ENCODE measurements around the gene OBSL1. TPM values are rescaled to one million over a fixed set of nuclear protein-coding genes. Genes with fewer than 3 reads are reported as not detected.
A peak's percentile ranks its signal among the peaks of the same experiment; 100 is the strongest.

Gene OBSL1
- polyA plus RNA-seq, 1 donor: 92.9 TPM

- WGBS (ENCODE audit: insufficient coverage, low lambda C conversion rate): no CpG with 5 or more reads among the region's 48 CpGs
- Histone ChIP-seq H3K27me3 (ENCODE audit: control insufficient read depth, insufficient read depth, low read length) (no peaks in the 10 kb centered on the region), H3K36me3 (ENCODE audit: control insufficient read depth, insufficient read depth, low read length) (peaks cover 34% of the 10 kb centered on the region), H3K9me3 (ENCODE audit: control insufficient read depth, low read depth, low read length) (peaks cover 4% of the 10 kb centered on the region), H3K4me1 (ENCODE audit: control insufficient read depth, insufficient read depth, low read length) (peaks cover 38% of the 10 kb centered on the region), H3K4me3 (ENCODE audit: low read length) (peak overlapping the region; percentile 68), H3K27ac (ENCODE audit: low read length) (no peak overlapping the region)
- DNase-seq: peak; percentile 91 to 93
These were observed 29.6 kb downstream of the OBSL1 start for GRCh38 chr2:219541611-219542180.

GRCh38 chr2:219540784-219541504 is 30.4 kb downstream of the OBSL1 start:
- peaks cover 4% of the 10 kb centered on the region for H3K9me3 ChIP-seq (ENCODE audit: control insufficient read depth, low read depth, low read length)
- peaks cover 34% of the 10 kb centered on the region for H3K36me3 ChIP-seq (ENCODE audit: control insufficient read depth, insufficient read depth, low read length)
- DNase-seq: no peak
- no peak overlapping the region for H3K4me3 ChIP-seq (ENCODE audit: low read length)
- peaks cover 32% of the 10 kb centered on the region for H3K4me1 ChIP-seq (ENCODE audit: control insufficient read depth, insufficient read depth, low read length)
- H3K27me3 ChIP-seq (ENCODE audit: control insufficient read depth, insufficient read depth, low read length): no peaks in the 10 kb centered on the region
- no CpG with 5 or more reads among the region's 12 CpGs for WGBS (ENCODE audit: insufficient coverage, low lambda C conversion rate)
- H3K27ac ChIP-seq (ENCODE audit: low read length): no peak overlapping the region

GRCh38 chr2:219539926-219540678 is 31.2 kb downstream of the OBSL1 start:
- no peak for DNase-seq
- no peaks in the 10 kb centered on the region for H3K27me3 ChIP-seq (ENCODE audit: control insufficient read depth, insufficient read depth, low read length)
- no CpG with 5 or more reads among the region's 46 CpGs for WGBS (ENCODE audit: insufficient coverage, low lambda C conversion rate)
- H3K27ac ChIP-seq (ENCODE audit: low read length): no peak overlapping the region
- H3K4me1 ChIP-seq (ENCODE audit: control insufficient read depth, insufficient read depth, low read length): peaks cover 25% of the 10 kb centered on the region
- peaks cover 4% of the 10 kb centered on the region for H3K9me3 ChIP-seq (ENCODE audit: control insufficient read depth, low read depth, low read length)
- peaks cover 34% of the 10 kb centered on the region for H3K36me3 ChIP-seq (ENCODE audit: control insufficient read depth, insufficient read depth, low read length)
- no peak overlapping the region for H3K4me3 ChIP-seq (ENCODE audit: low read length)

GRCh38 chr2:219538956-219539788 is 32.2 kb downstream of the OBSL1 start:
- no CpG with 5 or more reads among the region's 32 CpGs for WGBS (ENCODE audit: insufficient coverage, low lambda C conversion rate)
- Histone ChIP-seq H3K27ac (ENCODE audit: low read length) (no peak overlapping the region), H3K27me3 (ENCODE audit: control insufficient read depth, insufficient read depth, low read length) (no peaks in the 10 kb centered on the region), H3K36me3 (ENCODE audit: control insufficient read depth, insufficient read depth, low read length) (peaks cover 34% of the 10 kb centered on the region), H3K4me3 (ENCODE audit: low read length) (no peak overlapping the region), H3K9me3 (ENCODE audit: control insufficient read depth, low read depth, low read length) (peaks cover 4% of the 10 kb centered on the region), H3K4me1 (ENCODE audit: control insufficient read depth, insufficient read depth, low read length) (peaks cover 21% of the 10 kb centered on the region)
- no peak for DNase-seq

GRCh38 chr2:219538504-219538951 is 32.8 kb downstream of the OBSL1 start:
- peak in 1 of 2 donors; percentile 30 for DNase-seq
- Histone ChIP-seq H3K27ac (ENCODE audit: low read length) (peak overlapping the region; percentile 6), H3K9me3 (ENCODE audit: control insufficient read depth, low read depth, low read length) (peaks cover 4% of the 10 kb centered on the region), H3K4me1 (ENCODE audit: control insufficient read depth, insufficient read depth, low read length) (peaks cover 21% of the 10 kb centered on the region), H3K27me3 (ENCODE audit: control insufficient read depth, insufficient read depth, low read length) (peaks cover under 1% of the 10 kb centered on the region), H3K36me3 (ENCODE audit: control insufficient read depth, insufficient read depth, low read length) (peaks cover 34% of the 10 kb centered on the region), H3K4me3 (ENCODE audit: low read length) (no peak overlapping the region)
- 82% methylated on average over 2 of the region's 6 CpGs for WGBS (ENCODE audit: insufficient coverage, low lambda C conversion rate)

GRCh38 chr2:219537657-219538488 is 33.5 kb downstream of the OBSL1 start:
- no CpG with 5 or more reads among the region's 15 CpGs for WGBS (ENCODE audit: insufficient coverage, low lambda C conversion rate)
- Histone ChIP-seq H3K27me3 (ENCODE audit: control insufficient read depth, insufficient read depth, low read length) (peaks cover 4% of the 10 kb centered on the region), H3K9me3 (ENCODE audit: control insufficient read depth, low read depth, low read length) (peaks cover 4% of the 10 kb centered on the region), H3K27ac (ENCODE audit: low read length) (peak overlapping the region; percentile 6), H3K4me3 (ENCODE audit: low read length) (no peak overlapping the region), H3K36me3 (ENCODE audit: control insufficient read depth, insufficient read depth, low read length) (peaks cover 34% of the 10 kb centered on the region), H3K4me1 (ENCODE audit: control insufficient read depth, insufficient read depth, low read length) (peaks cover 21% of the 10 kb centered on the region)
- peak in 1 of 2 donors; percentile 59 for DNase-seq

- peaks cover 34% of the 10 kb centered on the region for H3K36me3 ChIP-seq (ENCODE audit: control insufficient read depth, insufficient read depth, low read length)
- peaks cover 16% of the 10 kb centered on the region for H3K4me1 ChIP-seq (ENCODE audit: control insufficient read depth, insufficient read depth, low read length)
- no CpG with 5 or more reads among the region's 9 CpGs for WGBS (ENCODE audit: insufficient coverage, low lambda C conversion rate)
- H3K9me3 ChIP-seq (ENCODE audit: control insufficient read depth, low read depth, low read length): peaks cover 4% of the 10 kb centered on the region
- H3K27me3 ChIP-seq (ENCODE audit: control insufficient read depth, insufficient read depth, low read length): peaks cover 9% of the 10 kb centered on the region
- no peak overlapping the region for H3K4me3 ChIP-seq (ENCODE audit: low read length)
- no peak overlapping the region for H3K27ac ChIP-seq (ENCODE audit: low read length)
- no peak for DNase-seq
These were observed 34.4 kb downstream of the OBSL1 start for GRCh38 chr2:219536967-219537366.

- Histone ChIP-seq H3K36me3 (ENCODE audit: control insufficient read depth, insufficient read depth, low read length) (peaks cover 32% of the 10 kb centered on the region), H3K4me3 (ENCODE audit: low read length) (no peak overlapping the region), H3K9me3 (ENCODE audit: control insufficient read depth, low read depth, low read length) (peaks cover 4% of the 10 kb centered on the region), H3K27me3 (ENCODE audit: control insufficient read depth, insufficient read depth, low read length) (peaks cover 14% of the 10 kb centered on the region), H3K4me1 (ENCODE audit: control insufficient read depth, insufficient read depth, low read length) (peaks cover 13% of the 10 kb centered on the region), H3K27ac (ENCODE audit: low read length) (no peak overlapping the region)
- WGBS (ENCODE audit: insufficient coverage, low lambda C conversion rate): no CpG with 5 or more reads among the region's 16 CpGs
- DNase-seq: no peak
These were observed 34.9 kb downstream of the OBSL1 start for GRCh38 chr2:219536425-219536824.

GRCh38 chr2:219533930-219534661 is 37.2 kb downstream of the OBSL1 start:
- Histone ChIP-seq H3K4me1 (ENCODE audit: control insufficient read depth, insufficient read depth, low read length) (peaks cover 16% of the 10 kb centered on the region), H3K27ac (ENCODE audit: low read length) (no peak overlapping the region), H3K9me3 (ENCODE audit: control insufficient read depth, low read depth, low read length) (no peaks in the 10 kb centered on the region), H3K36me3 (ENCODE audit: control insufficient read depth, insufficient read depth, low read length) (peaks cover 8% of the 10 kb centered on the region), H3K27me3 (ENCODE audit: control insufficient read depth, insufficient read depth, low read length) (peaks cover 35% of the 10 kb centered on the region), H3K4me3 (ENCODE audit: low read length) (no peak overlapping the region)
- no peak for DNase-seq
- 83% methylated on average over 1 of the region's 6 CpGs for WGBS (ENCODE audit: insufficient coverage, low lambda C conversion rate)
